ENCODE data around the gene AOAH.
"Not testable (repeated sequence)": the region's sequence is repeated elsewhere in the genome, so short reads cannot be mapped to it uniquely, and the experiment has no call there.

The AOAH gene

DNA sequence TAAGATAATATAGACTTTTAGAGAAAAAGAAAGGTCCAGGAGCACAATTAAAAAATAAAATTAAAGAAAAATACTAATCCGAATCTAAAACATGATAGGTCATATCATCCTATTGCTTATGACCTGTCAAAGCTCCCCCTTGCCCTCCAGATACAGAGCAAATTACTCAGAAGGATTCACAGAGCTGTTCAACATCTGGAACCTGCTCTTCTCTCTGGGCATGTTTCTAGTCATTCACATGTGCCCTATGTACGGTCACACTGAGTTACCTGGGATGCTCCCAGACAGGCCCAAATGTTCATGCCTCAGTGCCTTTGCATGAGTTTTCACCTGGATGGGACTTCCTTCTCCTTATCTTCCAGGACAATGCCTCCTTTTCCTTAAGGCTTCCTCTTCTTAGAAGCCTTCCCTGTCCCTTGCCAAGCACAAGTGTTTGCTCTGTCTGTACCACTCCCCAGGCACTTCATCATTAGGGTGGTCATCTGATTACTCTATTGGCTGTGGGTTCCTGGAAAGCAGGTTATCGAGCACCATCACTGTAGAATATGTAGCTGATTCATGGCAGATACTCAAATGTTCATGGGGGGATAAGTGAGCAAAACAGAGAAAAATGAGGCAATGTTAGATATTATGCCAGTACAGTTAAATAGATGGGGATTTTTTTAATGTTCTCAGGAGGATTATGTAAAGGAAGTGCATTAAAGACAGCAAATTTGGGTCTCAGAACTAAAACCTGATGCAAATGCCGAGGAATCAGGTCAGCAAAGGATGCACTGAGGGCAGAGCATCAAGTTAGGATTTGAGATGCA lies 12.0 kb upstream of the AOAH start:
- DNase-seq (ENCODE audit: low spot score) = no peak

DNA sequence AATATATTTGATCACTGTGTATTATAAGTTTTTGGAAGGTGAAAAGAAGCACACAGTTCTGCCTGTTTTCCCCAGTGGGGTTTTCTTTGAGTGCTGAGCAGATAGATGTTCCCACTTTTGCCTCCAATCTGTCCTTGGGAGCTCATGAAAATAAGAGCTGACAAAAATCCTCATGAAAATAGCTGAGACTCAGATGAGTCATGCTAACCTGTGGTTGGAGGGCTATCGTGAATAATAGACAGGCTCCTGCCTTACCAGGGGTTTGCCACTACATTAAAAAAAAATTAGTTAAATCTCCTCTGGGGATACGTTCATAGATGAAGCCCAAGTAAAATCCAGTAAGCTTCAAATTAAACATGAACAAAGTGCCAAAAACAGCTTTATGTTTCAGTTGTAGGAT lies 10.9 kb upstream of the AOAH start:
- DNase-seq (ENCODE audit: low spot score) = no peak

DNA sequence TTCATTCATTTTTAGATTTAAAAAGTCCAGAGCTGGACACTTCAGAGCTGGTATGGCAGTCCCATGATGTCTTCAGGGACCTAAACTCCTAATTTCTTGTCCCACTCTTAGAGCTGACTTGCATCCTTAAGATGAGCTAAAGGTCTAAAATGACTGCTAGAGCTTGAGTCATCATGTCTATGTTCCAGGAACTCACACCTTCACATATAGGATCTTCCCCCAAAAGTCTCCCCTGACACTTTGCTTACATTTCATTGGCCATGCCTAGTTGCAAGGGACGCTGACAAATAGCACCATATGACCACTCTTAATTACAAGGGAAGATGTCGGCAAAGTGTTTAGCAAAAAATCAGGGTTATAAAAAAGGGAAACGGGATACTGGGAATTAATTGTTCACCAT lies 10.4 kb upstream of the AOAH start:
- DNase-seq (ENCODE audit: low spot score) = no peak

DNA sequence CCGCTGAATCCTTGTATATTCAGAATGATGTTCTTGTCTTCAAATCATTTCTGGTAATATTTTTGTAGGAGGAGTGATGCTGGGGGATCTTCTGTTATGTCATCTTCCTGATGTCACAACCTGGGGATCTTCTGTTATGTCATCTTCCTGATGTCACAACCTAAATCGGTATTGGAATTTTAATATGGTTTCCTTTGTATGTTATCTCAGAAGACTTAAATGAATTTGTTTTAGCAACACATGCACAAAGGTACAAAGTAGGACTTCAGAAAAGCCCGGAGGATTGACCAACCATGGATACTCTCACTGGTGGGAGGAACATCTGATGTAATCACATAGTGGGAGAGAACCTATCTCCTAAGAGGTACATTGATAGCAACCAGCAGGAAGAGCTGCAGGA lies 9.1 kb upstream of the AOAH start:
- no peak for DNase-seq (ENCODE audit: low spot score)

DNA sequence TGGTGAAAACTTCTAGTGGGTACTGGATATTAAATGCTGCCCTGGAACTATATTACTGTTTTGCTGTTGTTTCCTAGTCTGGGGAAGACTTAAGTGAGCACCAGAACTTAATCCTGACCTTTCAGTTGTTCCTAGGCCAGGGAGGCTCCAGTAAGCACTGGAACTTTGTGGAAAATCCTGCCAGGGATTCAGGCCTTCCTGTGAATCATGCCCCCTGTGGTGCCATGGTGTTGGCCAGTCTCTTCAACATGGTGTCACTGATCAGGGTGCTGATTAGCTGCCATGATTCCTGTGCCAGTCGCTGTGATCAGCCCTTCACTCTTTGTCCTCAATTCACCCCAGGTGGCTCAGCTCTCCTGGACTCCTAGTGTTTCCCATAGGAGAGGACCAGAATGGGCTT lies 8.5 kb upstream of the AOAH start:
- no peak for DNase-seq (ENCODE audit: low spot score)

DNA sequence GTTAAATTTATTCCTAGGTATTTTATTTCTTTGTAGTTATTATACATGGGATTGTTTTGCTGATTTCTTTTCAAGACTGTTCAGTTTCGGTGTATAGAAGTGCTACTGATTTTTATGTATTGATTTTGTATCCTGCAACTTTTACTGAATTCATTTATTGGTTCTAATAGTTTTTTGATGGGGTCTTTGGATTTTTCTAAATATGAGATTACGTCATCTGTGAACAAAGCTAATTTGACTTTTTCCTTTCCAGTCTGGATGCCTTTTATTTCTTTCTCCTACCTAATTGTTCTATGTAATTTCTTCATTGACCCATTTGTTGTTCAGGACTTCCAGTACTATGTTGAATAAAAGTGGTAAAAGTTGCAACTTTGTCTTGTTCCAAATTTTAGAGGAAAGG lies 5.8 kb upstream of the AOAH start:
- no peak for DNase-seq (ENCODE audit: low spot score)

DNA sequence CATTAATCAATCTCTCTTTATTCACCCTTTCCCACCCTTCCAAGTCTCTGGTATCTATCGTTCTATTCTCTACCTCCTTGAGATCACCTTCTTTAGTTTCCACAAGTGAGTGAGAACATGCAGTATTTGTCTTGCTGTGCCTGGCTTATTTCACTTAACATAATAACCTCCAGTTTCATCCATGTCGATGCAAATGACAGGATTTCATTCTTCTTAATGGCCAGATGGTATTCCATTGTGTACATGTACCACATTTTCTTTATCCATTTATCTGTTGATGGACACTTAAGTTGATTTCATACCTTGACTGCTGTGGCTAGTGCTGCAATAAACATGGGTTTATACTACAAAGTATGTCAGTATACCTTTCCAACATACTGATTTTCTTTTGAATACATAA lies 3.8 kb upstream of the AOAH start:
- DNase-seq (ENCODE audit: low spot score) = no peak

DNA sequence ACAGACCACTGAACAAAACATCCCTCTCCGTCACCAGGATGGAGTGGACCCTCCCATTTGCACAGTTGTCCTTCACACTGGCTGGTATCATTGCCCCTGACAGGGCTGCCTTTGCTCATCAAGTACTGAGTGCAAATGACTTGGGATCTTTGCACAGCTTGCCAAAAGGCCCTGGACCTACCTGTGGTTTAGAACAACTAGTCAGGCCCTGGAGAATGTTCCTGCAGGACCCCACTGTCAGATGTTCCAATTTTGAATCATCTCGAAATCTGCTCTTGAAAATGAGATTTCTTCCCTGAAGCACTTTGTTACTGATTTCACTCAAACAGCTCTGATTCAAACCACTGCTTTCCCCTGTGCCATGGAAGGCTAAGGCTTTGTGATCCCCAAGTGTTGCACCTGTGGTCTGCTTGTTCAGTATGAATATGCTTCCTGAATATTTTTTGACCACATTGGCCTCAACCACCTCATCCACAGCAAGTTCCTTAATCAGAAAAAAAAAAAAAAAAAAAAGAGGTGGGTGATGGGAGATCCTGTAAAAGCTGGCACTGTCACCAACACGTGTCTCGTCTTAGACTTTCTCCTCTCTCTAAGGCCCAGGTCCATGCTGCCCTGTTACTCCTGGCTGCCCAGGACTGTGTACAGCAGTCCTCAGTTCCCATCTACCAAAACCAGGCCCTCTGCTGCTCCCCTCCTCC lies 2.7 kb upstream of the AOAH start:
- no peak for DNase-seq (ENCODE audit: low spot score)

DNA sequence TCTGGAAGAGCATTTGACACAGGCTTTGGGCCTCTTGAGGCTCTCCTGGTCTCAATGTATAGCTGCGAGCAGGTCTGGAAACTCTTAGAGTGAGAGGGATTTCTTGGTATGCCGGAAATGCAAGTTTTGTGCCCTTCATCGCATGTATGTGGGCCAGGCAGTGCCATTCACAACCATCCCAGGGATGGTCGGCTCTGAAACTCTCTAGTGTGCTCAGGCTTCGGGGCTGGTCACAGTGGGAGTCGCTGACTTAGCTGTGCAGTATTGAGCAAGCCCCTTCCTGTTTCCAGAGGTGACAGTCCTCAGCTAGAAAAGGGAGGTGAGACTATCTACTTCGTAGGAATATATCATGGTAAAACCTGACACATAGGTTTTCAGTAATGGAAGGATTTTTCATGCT lies 2.0 kb upstream of the AOAH start:
- DNase-seq (ENCODE audit: low spot score) = no peak

DNA sequence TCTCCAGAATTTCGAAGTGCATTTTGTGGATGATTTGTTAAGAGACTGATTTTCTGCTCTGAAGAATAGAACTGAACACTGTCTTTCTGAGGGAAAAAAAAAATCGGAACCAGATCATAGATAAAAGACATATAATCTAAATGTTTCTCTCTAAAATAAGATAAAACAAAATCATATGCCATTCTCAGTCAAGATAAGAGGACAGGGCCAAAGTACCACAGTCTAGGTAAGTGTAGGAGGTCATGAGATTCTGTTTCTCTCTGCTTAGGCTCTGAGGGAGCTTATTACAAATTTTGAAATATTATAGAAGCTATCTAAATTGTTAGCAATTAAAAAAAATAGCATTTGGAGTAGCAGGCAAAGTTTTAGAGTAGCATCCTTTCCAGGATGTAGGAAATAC lies 702 bp upstream of the AOAH start:
- DNase-seq (ENCODE audit: low spot score) = no peak

DNA sequence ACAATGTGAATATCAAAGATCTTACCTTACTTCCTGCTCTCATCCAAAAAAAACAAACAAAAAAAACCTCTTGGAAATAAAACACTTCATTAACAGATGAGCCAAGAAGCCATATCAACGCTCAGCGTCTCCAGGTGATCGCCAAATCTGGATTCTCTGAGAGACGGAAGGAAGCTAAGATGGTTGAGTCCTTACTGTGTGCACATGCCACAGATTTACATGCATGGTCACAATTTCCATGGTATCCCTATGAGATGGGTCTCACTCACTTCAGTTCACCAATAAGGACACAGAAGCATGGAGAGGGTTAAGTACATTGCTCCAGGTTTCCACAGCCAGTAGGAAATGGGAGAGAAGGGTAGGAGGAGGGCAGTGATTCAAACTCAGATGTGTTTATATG lies 1.0 kb downstream of the AOAH start:
- no peak for DNase-seq (ENCODE audit: low spot score)

DNA sequence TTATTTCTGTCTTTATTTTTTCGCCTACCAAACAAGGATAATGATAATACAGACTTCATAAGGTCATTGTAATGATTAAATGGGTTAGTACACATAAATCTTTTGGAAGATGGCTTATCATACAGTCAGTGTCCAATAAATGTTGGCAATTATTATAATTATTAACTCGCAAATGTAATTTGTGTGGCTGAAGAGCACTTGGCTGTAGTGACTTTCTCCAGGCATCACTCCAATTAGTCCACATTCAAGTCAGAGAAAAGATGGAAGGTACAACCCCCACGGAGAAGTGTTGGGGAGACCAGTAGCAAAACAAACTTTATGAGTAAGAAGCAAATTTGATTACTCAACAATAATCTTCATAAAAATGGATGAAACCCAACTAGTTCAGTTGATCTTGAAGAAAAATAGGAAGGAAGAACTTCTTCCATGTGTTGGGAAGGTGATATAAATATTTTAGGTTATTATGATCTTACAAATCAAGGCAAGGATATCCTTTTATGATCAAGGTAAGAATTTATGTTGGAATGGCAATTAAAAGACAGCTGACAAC lies 5.1 kb downstream of the AOAH start:
- DNase-seq (ENCODE audit: low spot score) = no peak

DNA sequence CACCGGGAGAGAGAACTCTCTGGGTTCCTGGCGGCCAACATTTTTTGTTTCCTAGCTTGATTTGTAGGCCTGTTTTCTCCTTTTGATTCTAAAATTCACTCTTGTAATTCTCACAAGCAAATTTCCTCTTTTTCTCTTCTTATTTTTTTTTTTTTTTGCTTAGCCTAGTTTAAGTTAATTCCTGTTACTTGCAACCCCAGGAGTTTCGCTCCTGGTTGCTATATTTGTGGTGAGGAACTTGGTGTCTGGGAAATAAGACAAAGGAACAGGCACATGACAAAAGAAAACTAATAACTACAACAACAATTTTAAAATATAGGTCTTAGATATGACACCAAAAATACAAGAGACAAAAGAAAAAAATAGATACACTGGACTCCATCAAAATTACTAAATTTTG lies 6.7 kb downstream of the AOAH start:
- DNase-seq (ENCODE audit: low spot score) = no peak

DNA sequence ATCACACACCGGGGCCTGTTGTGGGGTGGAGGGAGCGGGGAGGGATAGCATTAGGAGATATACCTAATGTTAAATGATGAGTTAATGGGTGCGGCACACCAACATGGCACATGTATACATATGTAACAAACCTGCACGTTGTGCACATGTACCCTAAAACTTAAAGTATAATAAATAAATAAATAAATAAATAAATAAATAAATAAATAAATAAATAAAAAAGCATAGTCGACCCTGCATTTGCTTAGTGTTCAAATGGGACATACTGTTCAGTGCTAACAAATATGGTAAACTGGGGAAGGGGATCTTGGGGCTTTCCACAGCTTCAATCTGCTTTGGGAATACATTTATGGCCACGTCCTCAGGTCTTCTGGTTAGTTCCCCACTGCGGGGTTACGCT lies 7.5 kb downstream of the AOAH start:
- DNase-seq (ENCODE audit: low spot score) = not testable (repeated sequence)

DNA sequence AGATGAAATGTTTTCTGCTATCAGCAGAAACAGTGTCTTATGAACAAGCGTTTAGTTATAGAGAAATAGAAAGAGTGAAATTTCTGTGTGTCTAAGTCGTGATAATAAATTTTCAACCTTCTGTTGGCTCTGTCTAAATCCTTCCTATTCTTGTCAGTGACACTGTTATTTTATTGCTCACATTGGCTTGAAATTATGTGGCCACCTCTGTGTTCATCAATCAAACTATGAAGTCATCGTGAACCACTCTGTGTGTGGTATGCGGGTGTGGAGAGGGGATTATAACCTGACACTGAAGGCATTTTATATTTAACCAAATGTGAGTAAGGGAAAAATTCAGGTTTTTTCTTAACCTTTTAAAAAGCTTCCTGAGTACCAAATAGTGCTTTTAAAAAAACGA lies 12.3 kb downstream of the AOAH start:
- no peak for DNase-seq (ENCODE audit: low spot score)

DNA sequence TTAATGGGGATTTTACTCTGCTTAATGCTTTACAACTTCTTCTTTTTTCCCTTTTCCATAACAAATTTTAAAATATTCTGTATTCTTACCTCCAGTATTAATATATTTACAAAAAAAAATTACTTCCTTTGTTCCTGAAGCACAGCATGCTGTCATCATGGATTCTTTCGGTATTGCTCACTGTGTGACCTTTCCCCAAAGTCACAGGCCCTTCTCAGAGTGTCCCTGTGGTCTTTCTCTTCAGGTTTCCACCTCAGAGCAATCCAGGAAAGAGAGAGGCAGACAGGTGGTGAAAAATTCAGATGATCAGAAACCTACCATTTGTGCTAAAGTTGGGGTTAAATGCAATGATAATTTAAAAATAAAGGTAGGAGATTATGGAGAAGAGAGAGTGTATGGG lies 13.0 kb downstream of the AOAH start:
- DNase-seq (ENCODE audit: low spot score) = no peak

DNA sequence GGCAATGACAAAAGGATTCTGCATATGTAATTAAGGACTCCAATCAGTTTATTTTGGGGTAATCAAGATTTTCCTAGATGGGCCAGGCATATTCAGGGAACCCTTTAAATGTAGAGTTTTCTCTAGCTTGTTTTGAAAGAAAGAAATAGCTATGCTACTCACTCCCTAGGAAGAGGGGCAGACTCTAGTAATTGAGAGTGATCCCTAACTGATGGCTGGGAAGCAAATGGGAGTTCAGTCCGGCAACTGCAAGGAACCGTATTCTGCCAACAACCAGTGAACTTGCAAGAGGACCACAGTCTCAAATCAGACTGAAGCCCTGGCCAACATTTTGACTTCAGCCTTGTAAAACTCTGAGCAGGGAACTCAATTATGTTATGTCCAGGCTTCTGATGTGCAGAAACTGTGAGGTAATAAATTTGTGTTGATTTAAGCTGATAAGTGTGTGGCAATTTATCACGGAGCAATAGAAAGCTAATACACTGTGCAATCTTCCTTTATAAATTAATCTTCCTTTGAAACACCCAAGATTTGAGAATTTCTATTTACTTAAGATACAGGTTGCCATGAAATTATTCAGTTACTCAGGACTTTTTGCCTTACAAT lies 14.0 kb downstream of the AOAH start:
- no peak for DNase-seq (ENCODE audit: low spot score)

DNA sequence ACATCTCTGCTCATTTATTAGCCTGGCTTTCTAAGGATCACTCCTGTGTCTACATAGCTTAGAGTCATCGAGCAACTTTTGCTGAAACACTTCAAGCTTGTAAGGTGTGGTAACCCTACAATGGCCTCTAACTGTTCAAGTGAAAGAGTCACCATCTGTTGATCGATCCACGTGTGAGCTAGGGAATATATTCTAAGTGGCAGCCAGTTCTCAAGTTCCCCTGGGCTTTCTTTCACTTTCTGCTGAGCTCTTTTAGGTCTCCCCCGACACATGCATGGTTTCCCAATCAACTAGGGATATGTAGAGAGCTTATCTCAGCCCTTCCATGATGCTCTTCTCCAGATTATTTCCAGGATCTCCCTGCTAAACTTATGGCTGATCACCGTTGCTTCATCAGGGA lies 15.5 kb downstream of the AOAH start:
- no peak for DNase-seq (ENCODE audit: low spot score)

DNA sequence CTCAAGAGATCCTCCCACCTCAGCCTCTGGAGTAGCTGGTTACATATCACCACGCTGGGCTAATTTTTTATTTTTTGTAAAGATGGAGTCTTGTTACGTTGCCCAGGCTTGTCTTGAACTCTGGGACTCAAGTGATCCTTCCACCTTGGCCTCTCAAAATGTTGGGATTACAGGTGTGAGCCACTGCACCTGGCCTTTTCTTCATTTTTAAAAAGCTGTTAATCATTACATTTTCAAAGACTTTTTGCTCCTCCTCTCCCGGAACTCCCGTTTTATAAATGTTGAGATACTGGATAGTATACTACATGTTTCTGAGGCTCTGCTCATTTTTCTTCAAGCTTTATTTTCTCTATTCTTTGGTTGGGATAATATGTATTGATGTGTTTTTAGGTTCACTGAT lies 16.4 kb downstream of the AOAH start:
- no peak for DNase-seq (ENCODE audit: low spot score)

DNA sequence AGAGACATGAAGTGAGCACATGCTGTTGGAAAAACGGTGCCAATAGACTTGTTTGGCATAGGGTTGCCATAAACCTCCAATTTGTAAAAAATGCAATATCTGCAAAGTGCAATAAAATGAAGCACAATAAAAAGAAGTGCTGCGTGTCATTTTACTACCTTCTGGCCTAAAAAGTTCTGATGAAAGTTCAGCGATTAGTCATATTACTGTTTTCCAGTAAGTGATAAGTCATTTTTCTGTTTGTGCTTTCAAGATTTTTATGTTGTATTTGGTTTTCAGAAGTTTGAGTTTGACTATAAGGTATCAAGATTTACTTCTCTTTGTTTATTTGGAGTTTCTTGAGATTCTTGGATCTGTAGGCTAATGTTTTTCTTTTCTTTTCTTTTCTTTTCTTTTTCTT lies 16.8 kb downstream of the AOAH start:
- no peak for DNase-seq (ENCODE audit: low spot score)

DNA sequence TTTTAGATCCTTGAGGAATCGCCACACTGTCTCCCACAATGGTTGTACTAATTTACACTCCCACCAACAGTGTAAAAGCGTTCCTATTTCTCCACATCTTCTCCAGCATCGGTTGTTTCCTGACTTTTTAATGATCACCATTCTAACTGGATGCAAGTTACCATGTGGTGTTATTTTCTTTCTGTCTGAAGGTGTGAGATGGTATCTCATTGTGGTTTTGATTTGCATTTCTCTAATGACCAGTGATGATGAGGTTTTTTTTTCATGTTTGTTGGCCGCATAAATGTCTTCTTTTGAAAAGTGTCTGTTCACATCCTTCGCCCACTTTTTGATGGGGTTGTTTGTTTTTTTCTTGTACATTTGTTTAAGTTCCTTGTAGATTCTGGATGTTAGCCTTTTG lies 20.4 kb downstream of the AOAH start:
- DNase-seq (ENCODE audit: low spot score) = not testable (repeated sequence)

DNA sequence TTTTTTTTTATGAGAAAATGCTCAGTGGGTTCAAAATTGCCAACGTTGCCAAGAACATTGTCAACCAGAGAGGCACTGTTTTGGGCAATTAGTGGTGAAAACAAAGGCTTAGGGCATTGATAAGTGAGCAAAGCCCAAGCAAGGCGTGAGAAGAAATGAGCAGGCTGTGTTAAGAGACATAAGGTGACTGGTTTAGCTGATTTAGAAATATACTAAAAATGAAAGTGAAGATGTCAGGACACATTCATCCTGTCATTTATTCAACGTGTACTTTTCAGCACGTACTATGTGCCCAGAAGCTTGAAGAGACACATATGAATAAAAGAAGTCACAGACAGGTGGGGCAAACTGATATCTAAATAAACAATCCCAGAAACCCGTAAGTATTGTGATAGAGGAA lies 31.8 kb downstream of the AOAH start:
- no peak for DNase-seq (ENCODE audit: low spot score)

DNA sequence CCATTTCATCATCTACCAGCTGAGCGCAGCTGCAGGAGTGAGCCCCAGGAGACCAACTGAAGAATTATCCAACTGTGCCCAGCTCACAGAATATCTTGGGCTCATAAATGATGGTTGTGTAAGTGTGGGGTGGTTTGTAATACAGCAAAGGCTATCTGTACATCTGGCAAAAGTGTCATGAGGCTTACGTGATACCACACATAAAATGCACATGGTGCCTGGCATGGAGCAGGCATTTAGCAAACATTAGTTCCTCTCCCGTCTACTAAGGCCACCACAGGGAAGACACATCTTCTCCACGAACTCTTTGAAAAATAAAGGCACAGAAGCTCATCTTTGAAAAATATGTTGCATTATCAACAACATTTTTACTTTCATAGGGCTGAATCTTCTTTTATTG lies 32.3 kb downstream of the AOAH start:
- no peak for DNase-seq (ENCODE audit: low spot score)
